ENCODE results near the gene PLXNA4.

The PLXNA4 gene

GRCh38 chr7:132355048-132355447 is 221.2 kb downstream of the PLXNA4 start:
- no peak for TF ChIP-seq CTCF (IDR thresholded peaks at IDR 0.05; ENCODE audit: low read depth, low read length, poor library complexity, severe bottlenecking)
- TF ChIP-seq EZH2phosphoT487 (IDR thresholded peaks at IDR 0.05; ENCODE audit: borderline replicate concordance, low read length): no peak
- Histone ChIP-seq H3K4me1 (ENCODE audit: control insufficient read depth, low read length) (no peaks in the 10 kb centered on the region), H3K27ac (ENCODE audit: low read depth, low read length) (no peak overlapping the region), H3F3A (ENCODE audit: control insufficient read depth, insufficient read depth) (no peaks in the 10 kb centered on the region), H3K4me2 (ENCODE audit: low read length) (no peak overlapping the region), H3K4me3 (ENCODE audit: low read length) (no peak overlapping the region), H3K79me2 (ENCODE audit: control insufficient read depth, low read length) (no peaks in the 10 kb centered on the region), H3K9me3 (ENCODE audit: control insufficient read depth, insufficient read depth, low read length) (no peaks in the 10 kb centered on the region), H3K9me2 (replicated peaks; ENCODE audit: control insufficient read depth, low read length) (no peaks in the 10 kb centered on the region), H3K27me3 (ENCODE audit: control insufficient read depth, low read length) (no peaks in the 10 kb centered on the region), H4K20me1 (ENCODE audit: control insufficient read depth, insufficient read depth, low read depth, low read length) (no peaks in the 10 kb centered on the region), H3K36me3 (ENCODE audit: control insufficient read depth, low read length) (no peaks in the 10 kb centered on the region)

DNA sequence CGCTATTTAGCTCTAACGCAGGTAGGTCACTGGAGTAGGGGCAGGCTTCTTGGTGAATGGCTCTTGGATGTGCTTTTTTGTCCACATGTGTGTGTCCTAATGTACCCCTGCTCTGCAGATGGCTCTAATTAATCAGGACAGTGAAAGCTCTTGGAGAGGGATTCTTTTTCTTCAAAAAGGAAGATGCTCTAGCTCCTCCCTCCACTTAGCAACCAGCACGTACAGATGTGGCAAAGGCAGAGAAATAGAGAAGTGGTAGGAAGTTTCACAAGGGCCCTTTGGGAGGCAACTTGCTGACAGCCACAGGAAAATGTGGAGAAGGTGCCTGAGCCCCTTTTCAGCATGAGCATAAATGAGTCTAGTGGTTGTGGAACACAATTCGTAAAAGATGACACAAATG is 221.7 kb downstream of the PLXNA4 start:
- Histone ChIP-seq H3K4me2 (ENCODE audit: low read length) (no peak overlapping the region), H3K79me2 (ENCODE audit: control insufficient read depth, low read length) (no peaks in the 10 kb centered on the region)

GRCh38 chr7:132353936-132354335 is 222.3 kb downstream of the PLXNA4 start:
- Histone ChIP-seq H3K4me2 (ENCODE audit: low read length) (no peak overlapping the region), H3K36me3 (ENCODE audit: control insufficient read depth, low read length) (no peaks in the 10 kb centered on the region), H3K79me2 (ENCODE audit: control insufficient read depth, low read length) (no peaks in the 10 kb centered on the region), H3K27me3 (ENCODE audit: control insufficient read depth, low read length) (no peaks in the 10 kb centered on the region), H3K4me3 (ENCODE audit: low read length) (no peak overlapping the region), H3K27ac (ENCODE audit: low read depth, low read length) (no peak overlapping the region), H4K20me1 (ENCODE audit: control insufficient read depth, insufficient read depth, low read depth, low read length) (no peaks in the 10 kb centered on the region), H3K9me2 (replicated peaks; ENCODE audit: control insufficient read depth, low read length) (no peaks in the 10 kb centered on the region), H3K9me3 (ENCODE audit: control insufficient read depth, insufficient read depth, low read length) (no peaks in the 10 kb centered on the region), H3F3A (ENCODE audit: control insufficient read depth, insufficient read depth) (no peaks in the 10 kb centered on the region), H3K4me1 (ENCODE audit: control insufficient read depth, low read length) (no peaks in the 10 kb centered on the region)
- TF ChIP-seq EZH2phosphoT487 (IDR thresholded peaks at IDR 0.05; ENCODE audit: borderline replicate concordance, low read length) (no peak), CTCF (IDR thresholded peaks at IDR 0.05; ENCODE audit: low read depth, low read length, poor library complexity, severe bottlenecking) (no peak)

More for the DNA sequence above, 221.7 kb downstream of the PLXNA4 start:
- no peaks in the 10 kb centered on the region for H3F3A ChIP-seq (ENCODE audit: control insufficient read depth, insufficient read depth)
- no peaks in the 10 kb centered on the region for H3K36me3 ChIP-seq (ENCODE audit: control insufficient read depth, low read length)
- no peak overlapping the region for H3K27ac ChIP-seq (ENCODE audit: low read depth, low read length)
- H3K9me3 ChIP-seq (ENCODE audit: control insufficient read depth, insufficient read depth, low read length): no peaks in the 10 kb centered on the region
- H3K4me1 ChIP-seq (ENCODE audit: control insufficient read depth, low read length): no peaks in the 10 kb centered on the region
- H3K9me2 ChIP-seq (replicated peaks; ENCODE audit: control insufficient read depth, low read length): no peaks in the 10 kb centered on the region
- TF ChIP-seq CTCF (IDR thresholded peaks at IDR 0.05; ENCODE audit: low read depth, low read length, poor library complexity, severe bottlenecking) (no peak), EZH2phosphoT487 (IDR thresholded peaks at IDR 0.05; ENCODE audit: borderline replicate concordance, low read length) (no peak)
- no peak overlapping the region for H3K4me3 ChIP-seq (ENCODE audit: low read length)
- no peaks in the 10 kb centered on the region for H3K27me3 ChIP-seq (ENCODE audit: control insufficient read depth, low read length)
- no peaks in the 10 kb centered on the region for H4K20me1 ChIP-seq (ENCODE audit: control insufficient read depth, insufficient read depth, low read depth, low read length)

DNA sequence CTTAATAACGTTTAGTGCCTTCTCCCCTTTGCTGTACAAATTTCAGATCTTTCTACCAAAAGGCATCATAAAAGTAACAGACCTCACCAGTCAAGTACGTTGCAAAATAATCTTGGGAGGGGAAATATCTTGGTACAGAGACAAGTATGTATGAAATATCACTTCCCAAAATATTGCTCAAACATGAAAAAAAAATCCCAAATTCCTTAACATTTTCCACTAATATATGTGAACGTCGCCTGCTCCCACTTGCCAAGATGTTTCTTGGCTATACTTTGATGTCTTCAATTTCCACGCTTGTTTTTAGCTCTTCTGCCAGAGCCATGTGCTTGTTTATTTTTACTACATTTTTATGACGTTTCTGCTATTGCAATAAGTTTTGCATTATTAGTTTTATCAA is 223.5 kb downstream of the PLXNA4 start:
- Histone ChIP-seq H3K4me2 (ENCODE audit: low read length) (no peak overlapping the region), H3F3A (ENCODE audit: control insufficient read depth, insufficient read depth) (no peaks in the 10 kb centered on the region), H3K4me1 (ENCODE audit: control insufficient read depth, low read length) (no peaks in the 10 kb centered on the region), H3K27ac (ENCODE audit: low read depth, low read length) (no peak overlapping the region), H3K9me2 (replicated peaks; ENCODE audit: control insufficient read depth, low read length) (no peaks in the 10 kb centered on the region), H3K36me3 (ENCODE audit: control insufficient read depth, low read length) (no peaks in the 10 kb centered on the region), H3K79me2 (ENCODE audit: control insufficient read depth, low read length) (no peaks in the 10 kb centered on the region), H3K9me3 (ENCODE audit: control insufficient read depth, insufficient read depth, low read length) (no peaks in the 10 kb centered on the region), H4K20me1 (ENCODE audit: control insufficient read depth, insufficient read depth, low read depth, low read length) (no peaks in the 10 kb centered on the region), H3K4me3 (ENCODE audit: low read length) (no peak overlapping the region), H3K27me3 (ENCODE audit: control insufficient read depth, low read length) (no peaks in the 10 kb centered on the region)
- TF ChIP-seq EZH2phosphoT487 (IDR thresholded peaks at IDR 0.05; ENCODE audit: borderline replicate concordance, low read length) (no peak), CTCF (IDR thresholded peaks at IDR 0.05; ENCODE audit: low read depth, low read length, poor library complexity, severe bottlenecking) (no peak)

All from DOHH2 (cell line).